NCI-H187 (cell line): Measurements from ENCODE around the gene MEGF8.
A peak's percentile ranks its signal among the peaks of the same experiment; 100 is the strongest.

Experiments
- DNase-seq, 2 experiments: peaks; one replicate each; lab custom pipeline; 2025; lab: John Stamatoyannopoulos, UW

Gene MEGF8

DNA sequence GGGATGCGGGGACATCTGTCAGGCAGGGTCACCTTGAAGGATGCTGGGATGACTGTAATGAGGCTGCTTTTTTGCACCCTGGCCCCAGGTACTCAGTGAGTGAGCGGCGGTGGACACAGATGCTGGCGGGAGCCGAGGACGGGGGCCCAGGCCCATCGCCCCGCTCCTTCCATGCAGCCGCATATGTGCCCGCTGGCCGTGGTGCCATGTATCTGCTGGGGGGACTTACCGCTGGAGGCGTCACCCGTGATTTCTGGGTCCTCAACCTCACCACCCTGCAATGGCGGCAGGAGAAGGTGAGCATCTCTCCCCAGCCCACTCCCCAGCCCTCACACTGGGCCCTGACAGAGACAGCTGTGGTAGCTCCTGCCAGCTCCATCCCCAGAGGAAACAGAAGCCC is 31.3 kb downstream of the MEGF8 start:
- no peak for DNase-seq

DNA sequence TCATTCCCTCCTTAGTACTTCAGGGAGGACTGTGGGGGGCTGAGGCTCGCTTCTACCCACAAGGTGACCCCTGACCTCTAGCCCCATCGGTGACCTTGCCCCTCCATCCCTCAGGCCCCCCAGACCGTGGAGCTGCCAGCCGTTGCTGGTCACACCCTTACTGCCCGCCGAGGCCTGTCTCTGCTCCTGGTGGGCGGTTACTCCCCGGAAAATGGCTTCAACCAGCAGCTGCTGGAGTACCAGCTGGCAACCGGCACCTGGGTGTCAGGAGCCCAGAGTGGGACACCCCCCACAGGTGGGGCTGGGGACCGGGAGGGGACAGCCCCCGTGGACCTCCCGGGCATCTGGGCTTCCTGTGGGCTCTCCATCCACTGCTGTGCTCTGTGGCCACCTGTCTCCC is 31.9 kb downstream of the MEGF8 start:
- DNase-seq = no peak

GRCh38 chr19:42360787-42361544 is 35.5 kb downstream of the MEGF8 start:
- DNase-seq = no peak

DNA sequence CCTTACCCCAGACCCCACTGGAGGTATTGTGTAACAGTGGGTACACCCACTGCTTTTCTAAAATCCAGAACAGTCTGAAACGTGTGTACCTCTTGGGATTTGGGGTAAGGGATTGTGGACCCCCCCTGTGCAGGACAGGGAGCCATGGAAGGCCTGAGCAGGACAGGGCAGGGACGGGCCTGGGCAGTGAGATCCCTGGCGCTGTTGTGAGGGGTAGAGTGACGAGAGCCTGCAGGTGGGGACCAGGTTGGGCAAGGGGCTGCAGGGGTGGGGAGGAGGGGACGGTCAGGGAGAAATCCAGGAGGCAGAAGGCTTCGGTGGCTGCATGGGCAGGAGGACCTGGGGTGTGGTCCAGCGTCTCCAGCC is 36.1 kb downstream of the MEGF8 start:
- no peak for DNase-seq

DNA sequence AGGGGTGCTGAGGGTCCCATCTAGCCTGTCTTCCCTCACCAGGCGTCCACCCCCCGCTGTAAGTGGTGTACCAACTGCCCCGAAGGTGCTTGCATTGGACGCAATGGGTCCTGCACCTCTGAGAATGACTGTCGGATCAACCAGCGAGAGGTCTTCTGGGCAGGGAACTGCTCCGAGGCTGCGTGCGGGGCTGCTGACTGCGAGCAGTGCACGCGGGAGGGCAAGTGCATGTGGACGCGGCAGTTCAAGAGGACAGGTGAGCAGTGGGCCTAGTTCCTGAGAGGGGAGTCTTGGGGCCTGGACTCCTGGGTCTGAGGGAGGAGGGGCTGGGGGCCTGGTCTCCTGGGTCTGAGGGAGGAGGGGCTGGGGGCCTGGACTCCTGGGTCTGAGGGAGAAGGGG is 36.9 kb downstream of the MEGF8 start:
- no peak for DNase-seq

GRCh38 chr19:42362891-42363440 is 37.5 kb downstream of the MEGF8 start:
- DNase-seq = no peak

GRCh38 chr19:42363614-42364346 is 38.3 kb downstream of the MEGF8 start:
- DNase-seq = no peak

DNA sequence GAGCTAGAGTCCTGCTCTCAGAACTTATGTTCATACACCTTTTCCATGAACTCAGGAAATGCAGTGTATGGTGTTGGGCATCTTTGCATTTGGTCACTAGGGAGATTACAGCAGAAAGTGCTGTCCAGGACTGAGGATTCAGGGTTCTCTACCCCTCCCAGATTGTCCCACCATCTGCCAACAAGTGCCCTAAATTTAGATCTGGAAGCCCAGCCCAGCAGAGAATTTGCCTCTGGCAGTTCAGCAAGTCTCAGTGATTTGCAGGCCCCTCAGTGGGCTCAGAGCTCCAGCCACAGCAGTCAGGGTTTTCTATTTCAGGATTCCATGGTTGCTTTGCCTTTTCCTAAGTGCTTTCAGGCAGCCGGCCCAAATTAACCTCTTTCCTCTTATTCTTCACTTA is 41.2 kb downstream of the MEGF8 start:
- no peak for DNase-seq

DNA sequence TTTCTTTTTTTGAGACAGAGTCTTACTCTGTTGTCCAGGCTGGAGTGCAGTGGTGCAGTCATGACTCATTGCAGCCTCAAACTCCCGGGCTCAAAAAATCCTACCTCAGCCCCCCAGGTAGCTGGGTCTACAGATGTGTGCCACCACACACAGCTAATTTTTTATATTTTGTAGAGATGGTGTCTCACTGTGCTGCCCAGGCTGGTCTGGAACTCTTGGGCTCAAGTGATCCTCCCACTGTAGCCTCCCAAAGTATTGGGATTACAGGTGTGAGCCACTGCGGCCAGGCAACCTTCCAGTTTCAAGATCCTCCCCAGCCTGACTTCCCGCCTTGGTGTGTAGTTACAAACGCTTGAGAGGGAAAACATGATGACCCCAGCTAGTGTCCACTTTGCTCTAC is 42.5 kb downstream of the MEGF8 start:
- no peak for DNase-seq

- no peak for DNase-seq
Observed at GRCh38 chr19:42368360-42368759, 42.9 kb downstream of the MEGF8 start.

DNA sequence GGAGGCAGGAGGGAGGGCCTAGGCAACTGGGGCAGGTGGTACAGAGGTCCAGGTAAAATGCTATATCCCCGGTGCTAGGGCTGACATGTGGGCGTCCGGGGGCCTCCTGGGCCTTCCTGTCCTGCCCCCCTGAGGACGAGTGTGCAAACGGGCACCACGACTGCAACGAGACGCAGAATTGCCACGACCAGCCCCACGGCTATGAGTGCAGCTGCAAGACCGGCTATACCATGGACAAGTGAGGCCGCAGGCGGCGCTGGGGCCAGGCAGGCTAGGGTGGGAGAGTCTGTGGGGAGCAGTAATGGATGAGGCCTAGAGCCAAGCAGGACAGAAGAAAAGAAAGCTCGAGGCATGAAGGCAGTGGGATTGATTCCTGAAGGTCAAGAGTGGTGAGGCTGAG is 43.3 kb downstream of the MEGF8 start:
- DNase-seq = no peak

- DNase-seq = no peak
Observed at GRCh38 chr19:42369433-42370067, 44.1 kb downstream of the MEGF8 start.

GRCh38 chr19:42370068-42370520 is 44.7 kb downstream of the MEGF8 start:
- DNase-seq = no peak

DNA sequence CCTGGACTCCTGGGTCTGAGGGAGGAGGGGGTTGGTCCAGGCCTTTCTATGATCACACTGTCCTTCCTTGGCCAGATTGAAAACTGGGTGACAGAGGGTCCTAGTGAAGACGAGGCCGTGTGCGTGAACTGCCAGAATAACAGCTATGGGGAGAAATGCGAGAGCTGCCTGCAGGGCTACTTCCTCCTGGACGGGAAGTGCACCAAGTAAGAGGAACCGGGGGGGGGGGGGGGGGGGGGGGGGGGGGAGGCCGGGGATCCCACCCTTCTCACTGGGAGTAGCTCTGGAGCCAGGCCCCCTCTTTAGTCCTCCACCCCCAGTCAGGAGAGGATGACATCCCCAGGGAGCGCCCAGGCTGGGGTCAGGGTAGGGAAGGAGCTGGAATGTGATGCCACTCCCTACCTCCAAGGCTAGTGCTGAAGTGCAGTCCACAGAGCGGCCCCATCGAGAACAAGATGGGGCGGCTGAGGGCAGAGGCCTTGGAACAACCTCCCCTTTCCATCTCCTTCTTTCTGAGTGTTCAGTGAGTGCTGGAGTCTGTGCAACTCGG is 45.3 kb downstream of the MEGF8 start:
- DNase-seq = no peak

- DNase-seq = no peak
Observed at GRCh38 chr19:42374826-42375376, 49.5 kb downstream of the MEGF8 start.

GRCh38 chr19:42375415-42376176 is 50.2 kb downstream of the MEGF8 start:
- DNase-seq = no peak

DNA sequence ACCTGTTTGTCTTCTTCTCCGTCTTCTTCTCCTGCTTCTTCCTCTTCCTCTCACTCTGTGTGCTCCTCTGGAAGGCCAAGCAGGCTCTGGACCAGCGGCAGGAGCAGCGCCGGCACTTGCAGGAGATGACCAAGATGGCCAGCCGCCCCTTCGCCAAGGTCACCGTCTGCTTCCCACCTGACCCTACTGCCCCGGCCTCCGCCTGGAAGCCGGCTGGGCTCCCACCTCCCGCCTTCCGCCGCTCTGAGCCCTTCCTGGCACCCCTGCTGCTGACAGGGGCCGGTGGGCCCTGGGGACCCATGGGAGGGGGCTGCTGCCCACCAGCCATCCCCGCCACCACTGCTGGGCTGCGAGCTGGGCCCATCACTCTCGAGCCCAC is 50.7 kb downstream of the MEGF8 start:
- no peak for DNase-seq

DNA sequence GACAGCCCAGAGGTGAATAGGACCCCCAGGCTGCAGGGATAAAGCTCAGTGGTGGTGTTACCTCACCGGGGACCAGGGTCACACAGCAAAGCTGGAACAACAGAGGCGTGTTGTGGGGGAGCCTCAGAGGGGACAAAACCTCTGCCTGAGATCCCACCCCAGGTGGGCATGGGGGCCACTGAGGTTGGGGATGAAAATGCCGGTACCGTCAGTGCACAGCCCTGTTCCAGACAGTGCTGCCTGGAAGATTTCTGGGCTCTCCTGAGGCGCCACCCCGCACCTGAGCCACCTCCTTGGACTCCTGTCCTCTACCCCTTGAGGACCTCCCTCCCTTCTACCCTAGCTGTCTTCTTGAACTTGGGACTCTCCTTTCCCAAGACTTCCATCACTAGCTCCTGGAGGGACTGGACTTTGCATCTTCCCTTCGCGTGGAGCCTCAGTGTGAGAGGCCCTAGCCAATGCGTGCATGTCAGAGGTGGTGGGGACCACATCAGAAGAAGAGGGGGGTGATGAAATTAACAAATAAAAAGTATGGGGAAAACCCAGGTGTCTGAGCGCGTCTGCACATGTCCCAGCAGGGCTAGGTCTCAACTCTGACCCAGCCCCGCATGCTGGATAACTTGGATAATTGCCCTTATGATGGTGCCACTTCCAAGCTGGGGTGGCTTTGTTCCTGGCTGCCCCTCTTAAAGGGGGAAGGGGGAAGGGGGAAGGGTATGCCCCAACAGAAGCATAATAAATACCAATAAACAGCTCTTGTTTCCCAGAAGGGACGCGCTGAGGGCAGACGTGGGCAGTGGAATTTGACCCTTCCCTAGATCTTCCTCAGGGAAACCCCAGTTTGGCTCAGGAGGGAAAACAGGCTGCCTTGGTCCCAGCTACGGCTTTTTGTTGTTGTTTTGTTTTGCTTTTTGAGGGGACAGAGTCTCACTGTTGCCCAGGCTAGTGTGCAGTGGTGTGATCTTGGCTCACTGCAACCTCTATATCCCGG is 53.1 kb downstream of the MEGF8 start:
- no peak for DNase-seq

DNA sequence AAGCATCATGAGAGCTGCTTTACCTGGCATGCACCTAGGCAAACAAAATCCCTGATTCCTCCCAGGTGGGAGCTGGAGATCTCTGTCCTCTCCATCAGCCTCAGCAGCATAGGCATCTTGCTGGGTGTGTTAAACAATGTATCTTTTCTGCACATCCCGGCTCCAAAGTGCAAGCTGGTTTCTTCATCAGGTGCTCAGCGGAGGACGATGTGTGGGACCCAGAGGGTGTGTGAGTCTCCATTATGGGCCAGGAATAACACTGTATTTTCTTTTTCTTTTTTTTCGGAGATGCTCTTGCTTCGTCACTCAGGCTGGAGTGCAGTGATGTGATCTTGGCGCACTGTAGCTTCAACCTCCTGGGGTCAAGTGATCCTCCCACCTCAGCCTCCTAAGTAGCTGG is 54.7 kb downstream of the MEGF8 start:
- DNase-seq = no peak

DNA sequence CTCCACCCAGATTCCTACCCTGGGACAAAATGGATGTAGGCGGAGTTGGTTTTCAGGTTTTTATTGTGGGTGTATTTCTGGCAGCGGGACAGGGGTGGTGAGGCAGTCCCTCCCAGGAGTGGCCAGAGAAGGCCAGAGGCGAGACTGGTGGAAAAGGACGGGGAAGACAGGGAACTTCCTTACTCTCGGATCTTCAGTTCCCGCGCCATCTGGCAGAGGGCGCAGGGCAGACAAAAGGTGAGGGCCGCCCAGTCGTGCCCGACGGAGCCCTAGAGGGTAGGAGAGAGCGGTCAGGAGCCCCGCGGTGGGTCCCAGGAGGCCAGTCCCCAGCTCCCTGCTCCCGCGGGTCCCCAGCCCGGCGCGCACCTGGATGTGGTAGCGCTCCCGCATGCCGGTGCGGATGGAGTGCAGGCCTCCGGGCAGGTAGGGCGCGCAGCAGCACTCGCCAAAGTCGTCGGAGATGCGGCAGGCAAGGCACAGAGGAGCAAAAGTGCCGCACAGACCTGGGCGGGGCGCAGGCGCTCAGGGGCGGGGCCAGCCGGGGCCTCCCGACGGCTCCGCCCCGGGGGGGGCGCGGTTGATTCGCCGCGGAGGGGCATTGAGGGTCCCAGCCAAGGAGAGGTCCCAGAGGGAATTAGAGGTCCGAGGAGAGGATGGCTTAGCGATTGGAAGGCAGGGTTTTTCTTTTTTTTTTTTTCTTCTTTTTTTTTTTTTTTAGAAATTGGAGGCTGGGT is 61.7 kb downstream of the MEGF8 start:
- DNase-seq = peak; percentile 63 to 77
